WERI-Rb-1 (cell line): ENCODE results near the gene FRMD4A.

Experiments used
- DNase-seq: peaks from one replicate; pipeline ENCODE4 v3.0.0-alpha.2; 2020
- H3K27ac ChIP-seq: fragments of 250-450 bp; sonication (Bioruptor Pico); 2 replicates; pipeline ENCODE4 v1.5.1; 2020; ENCODE audit warnings: mild to moderate bottlenecking, moderate library complexity
- H3K27me3 ChIP-seq: fragments of 250-450 bp; sonication (Bioruptor Pico); 2 replicates; pipeline ENCODE4 v1.5.1; 2021; ENCODE audit warnings: mild to moderate bottlenecking, low read depth, moderate library complexity; ENCODE audit not compliant: insufficient read depth, severe bottlenecking
- H3K36me3 ChIP-seq: fragments of 250-450 bp; sonication (Bioruptor Pico); 2 replicates; pipeline ENCODE4 v1.5.1; 2020; ENCODE audit warnings: mild to moderate bottlenecking, moderate library complexity
- H3K4me3 ChIP-seq: 2 replicates; pipeline ENCODE4 v1.5.1; 2011; ENCODE audit warnings: low read depth, mild to moderate bottlenecking, control low read depth, low read length
- H3K9me3 ChIP-seq: fragments of 250-450 bp; sonication (Bioruptor Pico); 2 replicates; pipeline ENCODE4 v1.5.1; 2021; ENCODE audit warnings: mild to moderate bottlenecking, moderate library complexity; ENCODE audit not compliant: severe bottlenecking
- TF ChIP-seq, protein P1 (sequence below): IDR thresholded peaks from 2 replicates; pipeline ENCODE4 v1.5.1; 2011; ENCODE audit warnings: low read depth, mild to moderate bottlenecking, control low read depth, inconsistent platforms, low read length

Gene FRMD4A

DNA sequence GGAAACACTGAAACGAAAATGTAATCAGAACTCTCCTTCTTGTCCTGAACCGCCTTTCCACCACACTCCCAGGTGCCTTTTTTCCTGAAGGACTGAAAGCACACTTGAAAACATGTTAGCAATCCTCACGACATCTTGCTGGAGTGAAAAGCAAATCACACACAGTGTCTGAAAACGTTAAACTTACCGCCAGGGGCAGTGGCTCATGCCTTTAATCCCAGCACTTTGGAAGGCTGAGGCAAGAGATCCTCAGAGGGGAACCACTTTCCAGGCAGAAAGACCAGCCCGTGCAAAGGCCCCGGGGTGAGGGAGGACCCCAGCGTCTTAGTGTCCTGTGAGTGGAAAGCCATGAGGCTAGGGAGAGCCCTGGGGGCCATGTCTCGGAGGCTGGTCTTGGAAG lies 533.6 kb downstream of the FRMD4A start:
- no peaks in the 10 kb centered on the region for H3K27me3 ChIP-seq
- H3K27ac ChIP-seq, result no peak overlapping the region
- H3K36me3 ChIP-seq, result no peaks in the 10 kb centered on the region
- no peak for DNase-seq
- no peak overlapping the region for H3K4me3 ChIP-seq
- H3K9me3 ChIP-seq, result no peaks in the 10 kb centered on the region
- TF ChIP-seq, protein P1, sequence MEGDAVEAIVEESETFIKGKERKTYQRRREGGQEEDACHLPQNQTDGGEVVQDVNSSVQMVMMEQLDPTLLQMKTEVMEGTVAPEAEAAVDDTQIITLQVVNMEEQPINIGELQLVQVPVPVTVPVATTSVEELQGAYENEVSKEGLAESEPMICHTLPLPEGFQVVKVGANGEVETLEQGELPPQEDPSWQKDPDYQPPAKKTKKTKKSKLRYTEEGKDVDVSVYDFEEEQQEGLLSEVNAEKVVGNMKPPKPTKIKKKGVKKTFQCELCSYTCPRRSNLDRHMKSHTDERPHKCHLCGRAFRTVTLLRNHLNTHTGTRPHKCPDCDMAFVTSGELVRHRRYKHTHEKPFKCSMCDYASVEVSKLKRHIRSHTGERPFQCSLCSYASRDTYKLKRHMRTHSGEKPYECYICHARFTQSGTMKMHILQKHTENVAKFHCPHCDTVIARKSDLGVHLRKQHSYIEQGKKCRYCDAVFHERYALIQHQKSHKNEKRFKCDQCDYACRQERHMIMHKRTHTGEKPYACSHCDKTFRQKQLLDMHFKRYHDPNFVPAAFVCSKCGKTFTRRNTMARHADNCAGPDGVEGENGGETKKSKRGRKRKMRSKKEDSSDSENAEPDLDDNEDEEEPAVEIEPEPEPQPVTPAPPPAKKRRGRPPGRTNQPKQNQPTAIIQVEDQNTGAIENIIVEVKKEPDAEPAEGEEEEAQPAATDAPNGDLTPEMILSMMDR, result no peak

DNA sequence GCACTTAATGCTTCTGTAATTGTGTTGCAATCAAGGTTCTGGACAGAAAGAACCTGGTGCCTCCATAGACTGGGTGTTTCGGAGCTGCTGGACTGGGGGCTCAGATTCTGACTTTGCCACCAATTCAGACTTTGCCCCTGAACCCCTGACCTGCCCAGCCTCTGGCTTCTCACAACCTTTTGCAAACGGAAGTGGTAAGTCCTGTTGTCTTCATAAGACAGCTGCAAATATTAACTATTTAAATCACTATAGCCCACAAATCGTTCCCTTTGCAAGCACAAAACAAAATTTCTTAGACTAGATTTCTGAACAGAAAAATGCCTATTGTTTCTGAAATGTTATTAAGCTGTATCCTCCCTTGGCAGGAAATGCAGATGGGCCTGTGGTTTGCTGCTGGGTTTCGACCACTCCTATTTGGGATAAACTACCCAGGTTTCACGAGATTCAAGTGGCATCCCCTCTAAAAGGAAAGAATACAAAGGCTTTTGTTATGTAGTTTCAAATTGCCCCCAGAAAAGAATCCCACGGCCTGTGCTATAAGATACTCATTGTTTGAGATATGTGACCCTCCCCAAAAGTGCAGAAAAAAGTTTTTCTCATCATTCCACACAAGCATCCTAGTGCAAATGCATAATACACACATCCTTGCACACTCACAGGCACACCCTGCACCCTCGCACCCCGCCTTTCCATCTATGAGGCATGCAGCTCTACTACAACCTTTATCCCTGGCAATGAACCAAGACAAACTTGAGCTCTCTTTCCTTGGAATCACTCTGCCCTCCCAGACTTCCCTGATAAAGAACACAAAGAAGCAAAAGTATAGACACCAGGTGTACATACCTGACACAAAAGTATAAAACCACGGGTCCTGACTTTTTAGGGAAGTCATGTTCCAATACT lies 534.8 kb downstream of the FRMD4A start:
- Histone ChIP-seq H3K4me3 (no peak overlapping the region), H3K27ac (no peak overlapping the region), H3K9me3 (no peaks in the 10 kb centered on the region), H3K36me3 (no peaks in the 10 kb centered on the region), H3K27me3 (no peaks in the 10 kb centered on the region)
- TF ChIP-seq, protein P1, result no peak
- no peak for DNase-seq

DNA sequence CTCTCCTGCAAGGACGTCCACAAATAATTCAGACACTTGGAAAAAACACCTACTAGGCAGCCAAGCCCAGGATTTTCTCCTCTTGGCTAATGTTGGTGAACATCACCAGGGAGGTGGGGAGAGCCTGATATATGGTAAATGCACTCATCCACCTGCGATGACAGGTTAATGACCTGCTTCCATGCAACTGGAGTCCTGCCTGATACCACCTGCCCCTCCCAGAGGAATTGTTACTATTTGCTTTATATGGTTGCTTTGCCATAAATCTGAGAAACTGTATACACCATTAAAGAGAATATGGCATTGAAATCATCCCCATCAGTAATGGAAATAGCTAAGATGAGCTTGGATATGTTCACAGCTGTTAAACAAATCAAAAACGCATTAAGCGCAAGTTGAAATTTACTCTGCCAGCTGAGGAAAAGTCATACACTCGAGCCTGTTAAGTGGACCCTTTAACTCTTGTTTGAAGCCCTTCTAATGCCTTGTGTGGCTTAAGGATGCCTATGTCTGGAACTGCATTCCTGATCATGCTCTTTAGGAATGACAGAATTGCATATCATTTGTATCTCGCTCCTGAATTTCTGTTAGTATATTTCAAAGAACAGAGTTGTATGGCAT lies 535.6 kb downstream of the FRMD4A start:
- Histone ChIP-seq H3K27me3 (no peaks in the 10 kb centered on the region), H3K27ac (no peak overlapping the region), H3K4me3 (no peak overlapping the region), H3K9me3 (no peaks in the 10 kb centered on the region), H3K36me3 (no peaks in the 10 kb centered on the region)
- no peak for DNase-seq
- TF ChIP-seq, protein P1, result no peak

DNA sequence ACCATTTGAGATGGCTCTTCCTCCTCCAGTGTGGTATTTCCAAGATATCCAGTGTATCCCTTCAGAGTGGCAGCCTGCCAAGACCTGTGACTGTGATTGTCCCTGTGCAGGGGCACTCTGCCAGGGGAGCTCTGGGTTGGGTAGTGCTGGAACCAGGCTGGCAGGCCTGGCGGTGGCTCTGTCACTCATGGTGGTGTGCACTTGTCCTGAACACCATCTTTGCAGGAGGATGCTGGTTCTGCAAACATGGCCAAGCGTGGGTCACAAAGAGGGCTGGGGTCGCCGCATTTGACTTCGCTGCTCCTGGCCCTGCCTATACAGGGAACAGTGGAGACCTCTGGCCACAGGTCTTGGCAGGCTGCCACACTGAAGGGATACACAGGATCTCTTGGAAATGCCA lies 538.7 kb downstream of the FRMD4A start:
- no peaks in the 10 kb centered on the region for H3K9me3 ChIP-seq
- no peak overlapping the region for H3K4me3 ChIP-seq
- TF ChIP-seq, protein P1, result no peak
- H3K27me3 ChIP-seq, result no peaks in the 10 kb centered on the region
- no peaks in the 10 kb centered on the region for H3K36me3 ChIP-seq
- no peak overlapping the region for H3K27ac ChIP-seq
- no peak for DNase-seq

DNA sequence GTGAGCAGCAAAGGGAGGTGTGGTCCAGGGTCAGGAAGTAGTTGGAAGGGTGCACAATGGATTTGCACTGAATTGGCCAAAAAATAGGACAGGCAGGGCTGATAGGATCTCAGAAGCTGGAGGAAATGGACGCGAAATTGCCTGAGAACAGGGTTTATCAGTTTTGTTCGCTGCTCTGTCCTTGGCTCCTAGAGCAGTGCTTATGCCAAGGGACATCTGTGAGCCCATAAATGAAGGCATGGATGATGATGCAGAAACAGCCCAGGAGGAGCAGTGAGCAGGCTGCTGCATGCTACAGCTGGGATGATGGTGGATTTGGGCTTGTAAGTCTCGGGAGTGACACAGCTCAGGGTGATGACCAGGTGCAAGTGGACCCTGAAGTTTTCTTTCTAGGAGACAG lies 539.2 kb downstream of the FRMD4A start:
- no peak overlapping the region for H3K4me3 ChIP-seq
- no peaks in the 10 kb centered on the region for H3K27me3 ChIP-seq
- DNase-seq, result no peak
- TF ChIP-seq, protein P1, result no peak
- H3K36me3 ChIP-seq, result no peaks in the 10 kb centered on the region
- H3K27ac ChIP-seq, result no peak overlapping the region
- H3K9me3 ChIP-seq, result no peaks in the 10 kb centered on the region
